ENCODE results near the gene SEMA3F. TPM values are rescaled to one million over a fixed set of nuclear protein-coding genes. Genes with fewer than 3 reads are reported as not detected.

The SEMA3F gene
- total RNA-seq, 2 donors from 2014 or later: 14.7 to 24.0 TPM

DNA sequence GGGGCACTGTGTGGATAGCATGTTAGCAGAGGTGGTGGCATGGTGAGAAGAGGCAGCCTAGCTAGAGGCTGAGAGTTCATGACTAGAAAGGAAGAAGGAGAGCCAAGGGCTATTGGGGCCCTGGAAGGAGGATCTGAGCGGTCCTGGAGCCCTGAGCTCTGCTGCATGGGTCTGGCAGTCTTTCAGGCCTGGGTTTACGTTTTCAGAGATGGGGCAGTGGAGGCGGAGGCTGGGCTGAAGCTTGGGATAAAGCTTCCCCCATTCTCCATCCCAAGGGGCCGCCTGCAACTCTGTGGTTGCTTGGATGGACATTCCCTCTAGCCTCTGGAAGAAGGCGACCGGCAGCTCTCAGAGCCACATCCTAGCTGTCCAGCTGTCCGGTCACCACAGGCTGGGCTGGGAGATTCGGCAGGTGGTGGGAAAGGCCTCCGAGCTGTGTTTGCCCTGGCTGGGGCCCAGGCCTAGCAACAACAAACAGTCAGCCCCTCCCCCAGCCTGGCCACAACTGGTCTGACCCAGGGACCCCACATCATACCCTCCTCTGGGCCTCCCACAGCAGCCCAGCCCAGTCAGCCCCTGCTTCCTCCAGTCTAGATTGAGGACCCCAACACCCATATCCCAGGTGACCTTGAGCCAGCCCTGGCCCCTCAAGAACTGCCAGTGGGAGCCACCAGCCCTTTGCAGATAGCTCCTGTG, 48.1 kb downstream of the SEMA3F start:
- intact Hi-C loops (cut with DNase I): no loop called here
- TF ChIP-seq, protein P1, sequence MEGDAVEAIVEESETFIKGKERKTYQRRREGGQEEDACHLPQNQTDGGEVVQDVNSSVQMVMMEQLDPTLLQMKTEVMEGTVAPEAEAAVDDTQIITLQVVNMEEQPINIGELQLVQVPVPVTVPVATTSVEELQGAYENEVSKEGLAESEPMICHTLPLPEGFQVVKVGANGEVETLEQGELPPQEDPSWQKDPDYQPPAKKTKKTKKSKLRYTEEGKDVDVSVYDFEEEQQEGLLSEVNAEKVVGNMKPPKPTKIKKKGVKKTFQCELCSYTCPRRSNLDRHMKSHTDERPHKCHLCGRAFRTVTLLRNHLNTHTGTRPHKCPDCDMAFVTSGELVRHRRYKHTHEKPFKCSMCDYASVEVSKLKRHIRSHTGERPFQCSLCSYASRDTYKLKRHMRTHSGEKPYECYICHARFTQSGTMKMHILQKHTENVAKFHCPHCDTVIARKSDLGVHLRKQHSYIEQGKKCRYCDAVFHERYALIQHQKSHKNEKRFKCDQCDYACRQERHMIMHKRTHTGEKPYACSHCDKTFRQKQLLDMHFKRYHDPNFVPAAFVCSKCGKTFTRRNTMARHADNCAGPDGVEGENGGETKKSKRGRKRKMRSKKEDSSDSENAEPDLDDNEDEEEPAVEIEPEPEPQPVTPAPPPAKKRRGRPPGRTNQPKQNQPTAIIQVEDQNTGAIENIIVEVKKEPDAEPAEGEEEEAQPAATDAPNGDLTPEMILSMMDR (IDR thresholded peaks at IDR 0.05): no peak
- Histone ChIP-seq H3K4me3 (no peak overlapping the region), H3K27me3 (peaks cover 40% of the 10 kb centered on the region), H3K27ac (no peak overlapping the region), H3K9ac (ENCODE audit: low read depth in 2 of 2, low read length in 2 of 2) (no peak overlapping the region), H3K9me3 (no peaks in the 10 kb centered on the region), H3K4me1 (no peaks in the 10 kb centered on the region), H3K36me3 (no peaks in the 10 kb centered on the region)
- no peak for DNase-seq

DNA sequence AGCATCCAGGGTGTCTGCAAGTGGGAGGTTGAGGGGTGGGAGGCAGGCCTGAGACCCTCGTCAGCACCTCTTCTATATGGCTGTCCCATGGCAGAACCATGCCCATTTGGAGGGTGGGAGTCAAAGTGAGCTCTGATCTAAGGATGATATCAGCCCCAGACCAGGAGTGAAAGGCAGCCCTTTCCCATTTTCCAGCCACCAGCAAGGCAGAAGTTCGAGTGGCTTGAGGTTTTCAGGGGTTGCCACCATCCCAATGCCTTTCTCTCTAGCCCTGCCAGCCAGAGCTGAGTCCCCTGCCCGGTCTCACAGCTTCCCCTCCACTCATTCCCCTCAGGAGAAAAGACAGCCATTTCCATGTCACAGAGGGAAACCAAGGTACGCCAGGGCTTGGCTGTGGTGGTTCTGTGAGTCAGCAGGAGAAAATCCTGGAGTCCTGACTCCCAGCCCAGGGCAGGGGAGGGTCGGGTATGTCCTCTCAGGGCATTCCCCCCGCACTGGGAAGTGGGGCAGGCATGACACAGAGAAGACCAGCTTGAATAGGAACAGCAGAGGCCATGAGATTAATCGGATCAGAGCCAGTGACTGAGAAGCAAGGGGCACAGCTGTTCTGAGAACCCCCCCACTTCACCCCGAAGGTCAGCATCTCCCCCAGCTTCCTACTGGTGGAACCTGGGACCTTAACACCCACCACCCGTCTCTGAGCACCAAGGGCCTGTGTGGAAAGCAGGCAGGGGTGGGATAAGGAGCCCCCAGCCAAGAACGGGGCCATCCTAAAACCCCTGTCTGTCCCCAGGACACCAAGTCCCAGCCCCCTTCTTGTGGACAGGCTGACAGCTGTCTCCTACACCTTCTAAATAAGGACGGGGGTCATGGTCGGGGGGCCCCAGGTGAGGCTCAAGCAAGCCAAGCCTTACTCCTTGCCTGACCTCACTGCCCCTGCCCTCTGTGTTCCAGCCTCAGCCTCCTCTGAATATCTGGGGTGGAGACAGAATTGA, 49.0 kb downstream of the SEMA3F start:
- TF ChIP-seq, protein P1 (IDR thresholded peaks at IDR 0.05): no peak
- H3K27me3 ChIP-seq: peaks cover 40% of the 10 kb centered on the region
- no peak overlapping the region for H3K9ac ChIP-seq (ENCODE audit: low read depth in 2 of 2, low read length in 2 of 2)

DNA sequence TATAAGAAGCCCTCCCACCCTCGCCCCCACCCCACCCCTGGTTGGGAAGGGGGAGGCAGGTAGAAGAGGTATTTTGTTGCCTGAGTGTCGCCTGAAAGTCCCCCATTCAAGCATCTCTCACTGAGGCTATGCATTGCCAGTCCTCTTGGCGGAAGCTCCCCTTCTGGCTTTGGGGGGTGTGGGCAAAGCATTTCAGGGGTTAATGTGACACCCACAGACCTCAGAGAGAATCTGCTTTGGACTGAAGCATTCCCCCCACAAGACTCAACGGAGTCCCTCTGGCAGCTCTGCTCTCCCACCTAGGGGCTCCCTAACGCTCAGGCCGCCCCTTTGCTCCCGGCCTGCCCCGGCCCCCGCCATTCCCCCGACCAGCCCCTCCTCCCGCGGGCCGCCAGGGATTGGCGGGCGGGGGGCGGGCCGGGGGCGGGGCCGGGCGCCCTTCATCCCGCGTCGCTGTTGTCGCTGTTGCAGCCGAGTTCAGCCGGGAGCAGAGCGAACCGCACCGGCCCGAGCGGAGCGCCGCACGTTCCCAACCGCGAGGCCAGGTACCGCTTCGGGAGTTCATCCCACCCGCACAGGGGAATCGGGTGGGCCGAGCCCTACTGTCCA, 49.8 kb downstream of the SEMA3F start, which contains the start of gene SLC38A3:
TSS of gene SLC38A3 (plus strand) at position 468 of the 609 bp plus-strand sequence. CDS start 8,929 bp downstream, outside the sequence.
- H3K9ac ChIP-seq (ENCODE audit: low read depth in 2 of 2, low read length in 2 of 2): peak within 1 kb of the TSS in 1 of 2 donors; percentile 12

More for the DNA sequence above, 49.0 kb downstream of the SEMA3F start:
- H3K36me3 ChIP-seq: no peaks in the 10 kb centered on the region
- intact Hi-C loops (cut with DNase I): no loop called here
- no peak overlapping the region for H3K27ac ChIP-seq
- no peak overlapping the region for H3K4me3 ChIP-seq
- H3K9me3 ChIP-seq: no peaks in the 10 kb centered on the region
- DNase-seq: no peak
- no peaks in the 10 kb centered on the region for H3K4me1 ChIP-seq

DNA sequence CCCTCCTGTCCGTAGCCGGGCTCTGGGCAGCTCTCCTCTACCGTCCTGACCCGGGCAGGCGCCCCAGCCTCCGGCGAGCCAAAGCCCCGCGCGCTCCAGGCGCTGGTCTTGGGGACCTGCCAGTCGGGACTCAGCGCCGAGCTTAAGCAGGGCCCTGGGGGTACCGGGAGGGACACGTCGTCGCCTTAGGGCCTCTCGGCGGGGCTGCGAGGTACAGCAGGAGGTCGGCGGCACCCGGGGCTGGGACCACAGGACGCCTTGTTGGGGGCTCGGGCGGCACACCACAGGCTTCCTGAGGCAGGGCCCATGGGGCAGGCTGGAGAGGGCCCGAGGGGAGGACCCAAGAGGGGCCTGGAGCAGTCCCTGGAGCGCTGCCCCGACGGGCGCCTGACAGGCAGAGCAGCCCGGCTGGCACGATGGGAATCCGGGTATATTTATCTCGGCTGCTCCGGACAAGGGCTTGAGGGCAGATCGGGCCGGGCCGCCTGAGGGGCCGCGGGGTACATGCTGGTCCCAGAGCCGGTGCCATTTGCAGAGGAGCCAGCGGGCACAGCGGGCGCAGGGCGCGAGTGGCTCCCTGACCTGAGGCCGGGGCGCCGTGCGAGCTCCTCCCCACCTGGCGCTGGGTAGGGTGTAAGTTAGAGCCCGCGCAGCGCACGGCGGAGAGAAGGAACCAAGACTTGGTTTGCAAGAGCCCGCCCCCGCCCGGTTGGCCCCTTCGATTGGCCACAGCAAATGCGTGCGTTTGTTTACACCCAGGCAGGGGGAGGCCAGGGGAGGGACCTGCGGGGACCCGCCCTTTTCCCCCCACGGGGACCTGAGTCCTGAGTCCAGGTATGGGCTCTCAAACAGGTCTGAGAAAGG, 50.5 kb downstream of the SEMA3F start:
- Histone ChIP-seq H3K9me3 (no peaks in the 10 kb centered on the region), H3K27me3 (peaks cover 40% of the 10 kb centered on the region), H3K27ac (no peak overlapping the region), H3K4me1 (no peaks in the 10 kb centered on the region), H3K9ac (ENCODE audit: low read depth in 2 of 2, low read length in 2 of 2) (peak overlapping the region in 1 of 2 donors; percentile 12), H3K4me3 (peak overlapping the region; percentile 9), H3K36me3 (no peaks in the 10 kb centered on the region)
- intact Hi-C loops (cut with DNase I): no loop called here
- DNase-seq: no peak
- TF ChIP-seq, protein P1 (IDR thresholded peaks at IDR 0.05): no peak

More for the DNA sequence above, 49.8 kb downstream of the SEMA3F start, which contains the start of gene SLC38A3:
- DNase-seq: no peak
- Histone ChIP-seq H3K9me3 (no peaks in the 10 kb centered on the region), H3K27me3 (peaks cover 40% of the 10 kb centered on the region), H3K4me3 (peak within 1 kb of the TSS; percentile 9), H3K27ac (no peak within 1 kb of the TSS), H3K36me3 (no peaks in the 10 kb centered on the region), H3K4me1 (no peaks in the 10 kb centered on the region)
- intact Hi-C loops (cut with DNase I): no loop called here
- TF ChIP-seq, protein P1 (IDR thresholded peaks at IDR 0.05): no peak
